Astrocyte of the hippocampus (primary cell): ENCODE measurements around the gene MFAP2.
"Not testable (repeated sequence)": the region's sequence is repeated elsewhere in the genome, so short reads cannot be mapped to it uniquely, and the experiment has no call there.

Experiments used
- DNase-seq: peaks from one replicate; pipeline ENCODE4 v3.0.0; 2011; ENCODE audit warnings: low read depth, low spot score

Gene MFAP2

DNA sequence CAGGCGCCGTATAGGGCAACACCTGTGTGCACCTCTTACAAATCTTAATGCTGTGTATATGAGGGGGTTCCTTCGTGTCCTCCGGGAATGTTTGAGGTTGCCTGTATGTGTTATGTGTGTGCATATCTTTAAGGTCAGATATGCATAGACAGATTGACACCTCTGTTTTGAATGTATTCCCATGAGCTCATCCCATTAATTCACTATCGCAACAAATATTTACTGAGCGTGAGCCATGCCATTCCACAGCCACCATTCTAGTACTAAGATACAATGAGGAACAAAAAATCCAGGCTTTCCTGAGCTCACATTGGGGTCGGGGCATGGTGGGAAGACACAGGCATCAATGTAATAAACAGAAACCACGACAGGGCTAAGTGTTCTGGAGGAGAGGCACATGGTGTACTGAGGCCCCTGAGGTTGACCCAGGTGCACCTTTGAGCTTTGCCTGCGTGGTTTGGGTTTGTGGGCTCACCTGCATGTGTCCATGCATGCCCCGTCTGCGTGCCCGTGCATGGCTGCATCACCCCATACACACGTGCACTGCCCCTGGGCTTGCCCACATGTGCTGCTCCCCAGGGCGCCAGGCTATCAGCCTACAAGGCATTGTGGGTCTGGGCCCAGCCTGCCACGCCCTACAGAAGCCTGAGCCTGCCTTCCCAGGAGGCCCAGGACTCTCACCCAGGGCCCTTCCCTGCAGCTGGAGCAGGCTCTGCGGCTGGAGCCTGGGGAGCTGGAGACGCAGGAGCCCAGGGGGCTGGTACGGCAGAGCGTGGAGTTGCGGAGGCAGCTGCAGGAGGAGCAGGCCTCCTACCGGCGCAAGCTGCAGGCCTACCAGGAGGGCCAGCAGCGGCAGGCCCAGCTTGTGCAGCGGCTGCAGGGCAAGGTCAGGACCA, 51.0 kb downstream of the MFAP2 start:
- DNase-seq: not testable (repeated sequence)

DNA sequence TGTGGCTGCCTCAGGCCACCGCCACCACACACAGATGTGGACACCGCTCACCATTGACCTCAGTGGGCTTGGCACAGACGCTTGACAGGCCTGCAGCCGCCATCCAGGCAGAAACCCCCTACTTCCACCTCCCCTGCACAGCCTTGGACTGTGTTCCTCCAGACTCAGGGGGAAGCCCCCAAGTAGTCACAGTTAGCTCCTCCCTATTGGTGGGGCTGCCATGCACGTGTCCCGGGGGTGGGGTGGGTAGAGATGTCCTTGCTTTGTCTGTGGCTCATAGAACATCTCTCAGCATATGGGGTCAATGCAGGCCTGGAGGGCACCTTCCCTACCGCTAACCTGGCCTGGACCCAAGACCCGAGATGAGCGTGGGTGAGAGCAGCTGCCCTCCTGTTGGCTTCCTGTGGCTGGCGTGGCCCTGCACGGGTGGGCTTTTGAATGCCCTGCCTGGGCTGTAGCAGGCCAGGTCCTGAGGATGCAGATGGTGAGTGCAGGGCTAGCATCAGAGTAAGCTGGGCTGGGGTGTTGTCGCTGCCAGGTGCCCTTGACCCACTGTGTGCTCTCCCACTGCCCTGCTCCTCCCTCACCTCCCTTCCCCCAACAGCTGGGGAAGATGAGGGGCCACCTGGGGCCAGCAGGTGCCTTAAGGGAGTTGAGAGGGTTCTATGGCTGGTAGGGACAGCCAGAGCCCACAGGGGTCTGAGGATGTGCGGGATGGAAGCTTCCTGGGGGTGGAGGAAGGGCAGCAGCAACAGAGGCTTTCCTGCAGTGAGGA, 52.5 kb downstream of the MFAP2 start:
- DNase-seq: no peak

GRCh38 chr1:16927256-16927655, 53.2 kb downstream of the MFAP2 start:
- no peak for DNase-seq

GRCh38 chr1:16926491-16927073, 53.8 kb downstream of the MFAP2 start:
- peak; percentile 89 for DNase-seq

DNA sequence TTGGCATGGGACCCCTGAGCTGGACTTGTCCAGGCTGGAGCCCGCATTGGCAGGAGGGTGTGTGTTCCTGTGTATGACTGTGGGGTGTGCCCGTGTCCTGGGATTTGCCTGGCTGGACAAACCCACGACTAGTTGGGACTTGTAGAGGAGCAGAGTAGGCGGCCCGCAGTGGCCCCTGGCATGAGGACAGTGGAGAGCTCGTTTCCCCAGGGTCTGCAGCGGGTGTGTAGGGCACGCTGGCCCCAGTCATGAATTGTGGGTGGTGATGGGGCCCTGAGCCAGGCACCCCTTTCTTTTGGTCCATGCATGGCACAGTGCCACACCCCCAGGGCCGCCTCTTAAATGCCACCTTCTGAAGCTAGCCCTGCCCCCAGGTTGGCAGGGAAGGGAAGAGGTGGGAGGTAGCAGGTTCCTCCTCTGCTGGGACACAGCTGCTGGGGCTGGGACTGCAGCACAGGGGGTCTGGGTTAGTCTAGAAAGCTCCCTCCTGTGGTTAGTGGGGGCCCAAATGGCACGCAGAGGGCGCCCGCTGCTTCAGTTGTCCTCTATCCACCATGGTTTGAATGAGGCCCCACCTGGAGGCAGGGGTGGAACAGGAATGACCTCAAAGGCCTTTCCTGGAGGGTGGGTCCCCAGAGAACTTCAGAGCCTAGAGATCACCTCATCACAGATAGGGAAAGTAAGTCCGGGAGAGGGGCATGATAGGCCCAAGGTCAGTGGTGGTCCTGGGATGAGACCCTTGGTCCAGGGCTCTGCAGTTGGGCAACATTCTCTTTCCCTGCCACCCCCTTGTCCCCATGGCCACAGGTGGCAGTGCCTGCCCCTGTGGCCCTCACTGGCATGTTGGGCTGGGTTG, 54.6 kb downstream of the MFAP2 start:
- no peak for DNase-seq

DNA sequence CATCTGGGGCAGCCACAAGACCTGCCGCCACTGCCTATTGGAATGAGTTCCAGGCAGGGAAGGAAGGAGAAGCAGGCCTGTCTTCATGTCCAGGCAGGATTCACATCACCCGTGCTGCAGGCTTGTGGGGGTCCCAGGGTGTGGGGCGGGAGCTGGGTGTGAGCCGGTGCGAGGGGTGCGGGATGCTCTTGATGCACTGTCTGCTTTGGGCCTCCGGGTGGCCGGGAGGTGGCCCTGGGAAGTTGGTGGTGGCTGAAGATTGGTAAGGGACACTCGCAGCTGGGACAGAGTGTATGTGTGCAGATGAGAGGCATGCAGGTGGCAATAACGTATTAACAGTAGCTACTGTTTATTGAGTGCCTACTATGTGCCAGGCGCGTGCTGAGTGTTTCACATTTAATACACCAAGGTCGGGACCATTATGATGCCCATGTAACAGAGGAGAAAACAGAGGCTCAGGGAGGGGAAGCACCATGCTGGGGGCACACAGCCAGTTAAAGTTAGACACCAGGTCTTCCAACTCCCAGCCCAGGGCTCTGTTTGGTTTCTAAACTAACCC, 55.4 kb downstream of the MFAP2 start:
- DNase-seq: no peak
